Loucy (cell line): ENCODE results near the gene TXNL4A.

Source experiments
- H2AFZ ChIP-seq: fragments of 200-600 bp; sonication (generic); 2 replicates; pipeline ENCODE4 v1.6.0; 2016; ENCODE audit warnings: antibody characterized with exemption, mild to moderate bottlenecking, low read length, moderate library complexity
- H3F3A ChIP-seq: fragments of 200-600 bp; 2 replicates; pipeline ENCODE4 v1.6.0; 2016; ENCODE audit warnings: antibody characterized with exemption, low read depth, mild to moderate bottlenecking
- H3K27me3 ChIP-seq: fragments of 200-600 bp; sonication (generic); 2 replicates; pipeline ENCODE4 v1.6.1; 2014; ENCODE audit warnings: low read length, mild to moderate bottlenecking; ENCODE audit not compliant: insufficient read depth, poor library complexity, severe bottlenecking
- H3K36me3 ChIP-seq: fragments of 200-600 bp; sonication (generic); 2 replicates; pipeline ENCODE4 v1.6.1; 2016; ENCODE audit warnings: low read length; ENCODE audit not compliant: insufficient read depth
- H3K4me1 ChIP-seq: fragments of 200-600 bp; sonication (generic); 2 replicates; pipeline ENCODE4 v1.5.1; 2014; ENCODE audit warnings: low read length, mild to moderate bottlenecking; ENCODE audit not compliant: insufficient read depth, poor library complexity, severe bottlenecking
- H3K4me2 ChIP-seq: fragments of 200-600 bp; sonication (generic); 2 replicates; pipeline ENCODE4 v1.6.0; 2014; ENCODE audit warnings: antibody characterized with exemption, low read length, low read depth, mild to moderate bottlenecking; ENCODE audit not compliant: poor library complexity, severe bottlenecking
- H3K4me3 ChIP-seq: fragments of 200-600 bp; sonication (generic); 2 replicates; pipeline ENCODE4 v1.5.1; 2014; ENCODE audit warnings: low read length, mild to moderate bottlenecking, mixed read lengths; ENCODE audit not compliant: poor library complexity, severe bottlenecking
- H3K79me2 ChIP-seq: fragments of 200-600 bp; sonication (generic); 2 replicates; pipeline ENCODE4 v1.6.1; 2014; ENCODE audit warnings: low read length; ENCODE audit not compliant: insufficient read depth
- H3K9ac ChIP-seq: fragments of 200-600 bp; sonication (generic); 2 replicates; pipeline ENCODE4 v1.6.0; 2014; ENCODE audit warnings: mild to moderate bottlenecking, low read depth, low read length, moderate library complexity; ENCODE audit not compliant: poor library complexity, severe bottlenecking
- H3K9me2 ChIP-seq: fragments of 200-600 bp; sonication (generic); replicated peaks from 2 replicates; pipeline ENCODE4 v1.6.1; 2016; ENCODE audit warnings: low read depth, low read length, mixed read lengths
- H3K9me3 ChIP-seq: fragments of 200-600 bp; sonication (generic); 2 replicates; pipeline ENCODE4 v1.6.1; 2014; ENCODE audit warnings: mild to moderate bottlenecking, antibody characterized with exemption, low read length, low read depth; ENCODE audit not compliant: insufficient read depth
- H4K20me1 ChIP-seq: fragments of 200-600 bp; sonication (generic); 2 replicates; pipeline ENCODE4 v1.6.0; 2014; ENCODE audit warnings: antibody characterized with exemption, low read length, mild to moderate bottlenecking; ENCODE audit not compliant: insufficient read depth, poor library complexity, severe bottlenecking
- EZH2phosphoT487 ChIP-seq: fragments of 200-600 bp; IDR thresholded peaks from 2 replicates; pipeline ENCODE4 v1.6.1; 2018; ENCODE audit warnings: antibody characterized with exemption, mild to moderate bottlenecking, moderate library complexity, borderline replicate concordance
- TF ChIP-seq, protein P1 (sequence below): fragments of 200-600 bp; sonication (generic); conservative IDR thresholded peaks from 2 replicates; pipeline ENCODE4 v1.5.1; 2014; ENCODE audit warnings: mild to moderate bottlenecking, antibody characterized with exemption, low read length

TXNL4A gene

DNA sequence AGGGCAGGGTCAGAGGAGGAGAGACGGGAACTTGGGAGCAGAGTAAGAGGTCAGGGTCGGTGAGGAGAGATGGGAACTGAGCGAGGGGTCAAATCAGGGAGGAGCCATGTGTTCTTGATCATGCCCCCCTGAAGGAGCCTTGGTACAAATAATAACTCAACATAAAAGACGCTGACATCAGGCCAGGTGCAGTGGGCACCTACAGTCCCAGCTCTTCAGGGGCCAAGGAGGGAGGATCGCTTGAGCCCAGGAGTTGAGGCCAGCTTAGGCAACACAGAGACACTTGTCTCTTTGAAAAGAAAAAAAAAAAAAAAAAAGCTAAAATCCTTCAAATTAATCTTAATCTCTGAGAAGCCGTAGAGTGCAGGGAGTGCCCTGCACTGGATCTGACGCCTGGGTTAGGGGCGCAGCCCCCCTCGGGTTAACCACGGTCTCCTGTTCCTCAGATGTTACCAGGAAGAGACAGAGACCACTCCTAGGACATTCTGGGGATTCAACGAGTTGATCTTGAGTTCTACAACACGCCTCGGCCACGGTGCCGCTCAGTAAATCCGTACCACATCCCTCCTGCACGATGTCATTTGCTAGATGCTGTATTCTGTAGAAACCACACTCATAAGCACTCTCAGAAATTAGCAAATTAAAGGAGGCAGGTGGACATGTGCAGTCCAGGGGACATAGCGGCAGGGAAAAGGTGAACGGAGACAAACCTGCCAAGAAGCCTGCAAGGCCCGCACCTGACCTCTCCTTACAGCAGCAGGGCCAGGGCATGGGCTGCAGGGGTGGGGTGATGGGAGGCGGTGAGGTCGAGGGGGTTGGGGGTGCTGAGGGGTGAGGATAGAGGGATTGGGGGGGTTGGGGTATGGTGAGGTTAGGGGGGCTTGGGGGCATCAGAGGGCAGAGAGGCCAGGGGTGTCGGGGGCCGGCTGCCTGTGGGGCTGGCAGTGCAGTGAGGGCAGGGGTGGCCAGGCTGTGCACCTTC, 66.1 kb downstream of the TXNL4A start:
- no peaks in the 10 kb centered on the region for H3K4me1 ChIP-seq
- no peaks in the 10 kb centered on the region for H3K9me2 ChIP-seq
- no peaks in the 10 kb centered on the region for H3K27me3 ChIP-seq
- TF ChIP-seq, protein P1, sequence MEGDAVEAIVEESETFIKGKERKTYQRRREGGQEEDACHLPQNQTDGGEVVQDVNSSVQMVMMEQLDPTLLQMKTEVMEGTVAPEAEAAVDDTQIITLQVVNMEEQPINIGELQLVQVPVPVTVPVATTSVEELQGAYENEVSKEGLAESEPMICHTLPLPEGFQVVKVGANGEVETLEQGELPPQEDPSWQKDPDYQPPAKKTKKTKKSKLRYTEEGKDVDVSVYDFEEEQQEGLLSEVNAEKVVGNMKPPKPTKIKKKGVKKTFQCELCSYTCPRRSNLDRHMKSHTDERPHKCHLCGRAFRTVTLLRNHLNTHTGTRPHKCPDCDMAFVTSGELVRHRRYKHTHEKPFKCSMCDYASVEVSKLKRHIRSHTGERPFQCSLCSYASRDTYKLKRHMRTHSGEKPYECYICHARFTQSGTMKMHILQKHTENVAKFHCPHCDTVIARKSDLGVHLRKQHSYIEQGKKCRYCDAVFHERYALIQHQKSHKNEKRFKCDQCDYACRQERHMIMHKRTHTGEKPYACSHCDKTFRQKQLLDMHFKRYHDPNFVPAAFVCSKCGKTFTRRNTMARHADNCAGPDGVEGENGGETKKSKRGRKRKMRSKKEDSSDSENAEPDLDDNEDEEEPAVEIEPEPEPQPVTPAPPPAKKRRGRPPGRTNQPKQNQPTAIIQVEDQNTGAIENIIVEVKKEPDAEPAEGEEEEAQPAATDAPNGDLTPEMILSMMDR = no peak
- TF ChIP-seq EZH2phosphoT487 = no peak
- H3K4me2 ChIP-seq = no peak overlapping the region
- H3K9me3 ChIP-seq = no peaks in the 10 kb centered on the region
- H2AFZ ChIP-seq = no peak overlapping the region
- no peak overlapping the region for H3K9ac ChIP-seq
- no peak overlapping the region for H3K4me3 ChIP-seq
- H3K79me2 ChIP-seq = no peaks in the 10 kb centered on the region
- H4K20me1 ChIP-seq = no peaks in the 10 kb centered on the region
- H3K36me3 ChIP-seq = peaks cover 16% of the 10 kb centered on the region; the same call in 1 of the 2 replicates
- no peaks in the 10 kb centered on the region for H3F3A ChIP-seq
